NCI-H510A treated with DMSO at 0.1 percent for 48 hours (cell line): ENCODE measurements around the gene HRAS.
"Not testable (repeated sequence)": the region's sequence is repeated elsewhere in the genome, so short reads cannot be mapped to it uniquely, and the experiment has no call there.

ENCODE experiments used
- DNase-seq: peaks from one replicate; lab custom pipeline; 2025; lab: John Stamatoyannopoulos, UW

Gene HRAS

GRCh38 chr11:532986-533585 lies 2.3 kb downstream of the HRAS start:
- DNase-seq, result no peak

- no peak for DNase-seq
Observed at GRCh38 chr11:532527-532985, 2.8 kb downstream of the HRAS start.

GRCh38 chr11:531919-532526 lies 3.4 kb downstream of the HRAS start:
- DNase-seq, result no peak

DNA sequence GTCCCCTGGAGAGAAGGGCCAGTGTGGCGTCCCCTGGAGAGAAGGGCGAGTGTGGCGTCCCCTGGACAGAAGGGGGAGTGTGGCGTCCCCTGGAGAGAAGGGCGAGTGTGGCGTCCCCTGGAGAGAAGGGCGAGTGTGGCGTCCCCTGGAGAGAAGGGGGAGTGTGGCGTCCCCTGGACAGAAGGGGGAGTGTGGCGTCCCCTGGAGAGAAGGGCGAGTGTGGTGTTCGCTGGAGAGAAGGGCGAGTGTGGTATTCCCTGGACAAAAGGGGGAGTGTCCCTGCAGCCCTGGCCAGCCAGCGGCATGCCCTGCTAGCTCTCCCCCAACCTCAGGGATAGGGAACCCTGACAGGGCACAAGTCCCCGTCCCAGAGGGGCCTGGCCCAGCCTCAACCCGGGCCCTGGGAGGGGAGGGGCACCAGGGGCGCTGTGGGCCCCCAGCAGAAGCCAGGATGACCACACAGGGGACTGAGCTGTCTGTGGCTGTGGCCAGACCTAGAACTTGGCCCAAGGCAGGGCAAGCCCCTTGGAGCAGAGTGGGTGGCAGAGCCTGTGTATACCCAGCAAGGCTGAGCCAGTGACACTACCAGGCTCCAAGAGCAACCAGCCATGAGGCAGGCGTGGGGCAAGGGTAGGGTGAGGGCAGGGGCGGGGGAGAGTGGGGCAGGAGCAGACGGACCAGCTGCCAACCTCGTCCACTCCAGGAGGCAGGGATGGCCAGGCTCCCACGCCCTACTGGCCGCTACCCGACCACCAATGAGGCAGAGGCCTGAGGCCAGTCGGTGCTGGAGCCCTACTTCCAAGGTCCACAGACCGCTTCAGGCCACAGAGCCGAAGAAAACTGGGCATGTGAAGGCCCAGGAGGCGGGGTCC lies 4.2 kb downstream of the HRAS start:
- DNase-seq, result no peak

GRCh38 chr11:529728-530411 lies 5.5 kb downstream of the HRAS start:
- no peak for DNase-seq

- no peak for DNase-seq
Observed at GRCh38 chr11:528815-529727, 6.3 kb downstream of the HRAS start.

GRCh38 chr11:528166-528814 lies 7.1 kb downstream of the HRAS start:
- DNase-seq, result no peak

DNA sequence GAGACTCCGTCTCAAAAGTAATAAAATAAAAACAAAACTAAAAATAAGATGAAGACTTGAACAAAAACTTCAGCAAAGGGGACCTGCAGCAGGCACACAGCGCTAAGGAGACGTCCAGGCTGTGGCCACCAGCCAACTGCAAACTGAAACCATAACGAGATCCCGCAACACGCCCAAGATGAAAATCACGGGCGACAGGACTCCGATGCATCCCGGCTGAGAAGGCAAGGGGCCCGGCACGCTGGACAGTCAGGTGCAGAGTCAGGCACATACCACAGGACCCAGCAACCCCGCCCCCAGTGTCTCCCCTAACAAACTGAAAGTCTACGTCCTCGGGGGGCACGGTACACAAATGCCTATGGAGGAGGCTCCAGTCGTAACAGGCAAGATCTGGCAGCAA lies 9.2 kb downstream of the HRAS start:
- DNase-seq, result no peak

DNA sequence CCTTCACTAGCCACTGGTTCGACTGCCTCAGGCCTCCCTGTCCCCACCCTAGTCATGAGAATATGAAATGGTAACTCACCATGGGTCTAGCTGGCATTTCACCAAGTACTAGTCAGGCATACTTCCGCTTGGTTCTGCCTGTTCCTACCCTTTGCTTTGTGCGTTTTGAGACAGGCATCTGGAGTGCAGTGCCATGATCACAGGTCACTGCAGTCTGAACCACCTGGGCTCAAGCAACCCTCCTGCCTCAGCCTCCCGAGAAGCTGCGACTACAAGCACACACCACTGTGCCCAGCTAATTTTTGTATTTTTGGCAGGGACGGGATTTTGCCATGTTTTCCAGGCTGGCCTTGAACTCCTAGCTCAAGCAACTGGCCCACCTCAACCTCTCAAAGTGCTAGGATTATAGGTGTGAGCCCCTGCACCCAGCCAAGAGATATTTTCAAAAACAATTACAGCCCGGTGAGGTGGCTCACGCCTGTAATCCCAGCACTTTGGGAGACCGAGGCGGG lies 14.1 kb downstream of the HRAS start:
- DNase-seq, result no peak

- DNase-seq, result no peak
Observed at GRCh38 chr11:520428-521176, 14.8 kb downstream of the HRAS start.

- no peak for DNase-seq
Observed at GRCh38 chr11:518463-519202, 16.7 kb downstream of the HRAS start.

DNA sequence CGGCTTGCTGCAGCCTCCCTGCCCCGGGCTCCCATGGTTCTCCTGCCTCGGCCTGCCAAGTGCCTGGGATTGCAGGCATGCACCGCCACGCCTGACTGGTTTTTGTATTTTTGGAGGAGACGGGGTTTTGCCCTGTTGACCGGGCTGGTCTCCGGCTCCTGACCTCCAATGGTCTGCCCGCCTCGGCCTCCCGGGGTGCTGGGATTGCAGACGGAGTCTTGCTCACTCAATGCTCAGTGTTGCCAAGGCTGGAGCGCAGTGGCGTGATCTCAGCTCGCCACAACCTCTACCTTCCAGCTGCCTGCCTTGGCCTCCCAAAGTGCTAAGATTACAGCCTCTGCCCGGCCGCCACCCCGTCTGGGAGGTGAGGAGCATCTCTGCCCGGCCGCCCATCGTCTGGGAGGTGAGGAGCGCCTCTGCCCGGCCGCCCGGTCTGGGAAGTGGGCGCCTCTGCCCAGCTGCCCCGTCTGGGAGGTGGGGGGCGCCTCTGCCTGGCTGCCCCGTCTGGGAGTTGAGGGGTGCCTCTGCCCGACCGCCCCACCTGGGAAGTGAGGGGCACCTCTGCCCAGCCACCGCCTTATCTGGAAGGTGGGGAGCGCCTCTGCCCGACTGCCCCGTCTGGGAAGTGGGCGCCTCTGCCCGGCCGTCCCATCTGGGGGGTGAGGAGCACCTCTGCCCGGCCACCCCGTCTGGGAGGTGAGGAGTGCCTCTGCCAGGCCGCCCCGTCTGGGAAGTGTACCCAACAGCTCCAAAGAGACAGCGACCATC lies 18.3 kb downstream of the HRAS start:
- not testable (repeated sequence) for DNase-seq

- no peak for DNase-seq
Observed at GRCh38 chr11:516400-516799, 19.0 kb downstream of the HRAS start.

DNA sequence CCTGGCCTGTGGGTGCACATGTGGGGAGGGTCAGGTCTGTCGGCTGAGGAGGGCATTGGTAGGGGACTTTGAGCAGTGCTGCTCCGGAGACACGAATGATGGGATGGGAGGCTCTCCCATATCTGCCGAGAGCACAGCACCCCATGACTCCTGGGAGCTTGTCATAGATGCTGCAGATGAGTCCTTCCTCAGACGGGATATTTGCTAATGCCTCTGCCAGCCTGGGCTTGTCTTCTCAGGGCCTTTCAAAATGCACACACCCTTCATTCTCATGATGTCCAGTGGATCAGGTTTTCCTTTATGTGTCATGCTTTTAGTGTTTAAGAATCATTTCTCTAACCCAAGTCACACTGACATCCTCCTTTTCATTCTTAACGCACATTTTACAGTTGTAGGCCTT lies 20.2 kb downstream of the HRAS start:
- no peak for DNase-seq

- no peak for DNase-seq
Observed at GRCh38 chr11:514606-515005, 20.8 kb downstream of the HRAS start.

DNA sequence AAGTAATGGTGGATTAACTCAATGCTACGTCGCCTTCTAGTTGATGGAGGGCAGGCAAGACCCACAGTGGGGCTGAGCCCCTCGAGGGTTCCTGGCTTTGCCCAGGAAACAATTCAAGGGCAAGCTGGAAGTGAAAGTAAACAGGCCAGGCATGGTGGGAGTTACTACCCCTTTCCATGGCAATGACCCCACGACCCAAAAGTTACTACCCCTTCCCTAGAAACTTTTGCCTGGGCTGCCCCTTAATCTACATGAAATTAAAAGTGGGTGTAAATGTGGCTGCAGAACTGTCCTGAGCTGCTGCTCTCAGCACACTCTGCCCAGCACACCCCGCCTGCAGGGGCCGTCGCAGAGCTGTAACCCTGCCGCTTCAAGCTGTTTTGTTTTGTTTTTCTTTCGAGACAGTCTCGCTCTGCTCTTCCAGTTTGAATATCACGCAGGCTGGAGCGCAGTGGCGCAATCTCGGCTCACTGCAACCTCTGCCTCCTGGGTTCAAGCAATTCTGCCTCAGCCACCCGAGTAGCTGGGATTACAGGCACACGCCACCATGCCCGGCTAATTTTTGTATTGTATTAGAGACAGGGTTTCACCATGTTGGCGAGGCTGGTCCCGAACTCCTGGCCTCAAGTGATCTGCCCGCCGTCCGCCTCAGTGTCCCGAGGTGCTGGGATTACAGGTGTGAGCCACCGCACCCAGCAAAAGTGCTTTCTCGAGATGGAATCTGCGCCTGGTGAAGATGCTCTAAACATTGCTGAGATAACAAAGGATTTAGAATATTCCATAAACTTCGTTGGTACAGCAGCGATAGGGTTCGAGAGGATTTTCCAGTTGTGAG lies 22.4 kb downstream of the HRAS start:
- no peak for DNase-seq

GRCh38 chr11:508956-509355 lies 26.4 kb downstream of the HRAS start:
- DNase-seq, result no peak
